ENCODE measurements around the gene ADARB2.

DNA sequence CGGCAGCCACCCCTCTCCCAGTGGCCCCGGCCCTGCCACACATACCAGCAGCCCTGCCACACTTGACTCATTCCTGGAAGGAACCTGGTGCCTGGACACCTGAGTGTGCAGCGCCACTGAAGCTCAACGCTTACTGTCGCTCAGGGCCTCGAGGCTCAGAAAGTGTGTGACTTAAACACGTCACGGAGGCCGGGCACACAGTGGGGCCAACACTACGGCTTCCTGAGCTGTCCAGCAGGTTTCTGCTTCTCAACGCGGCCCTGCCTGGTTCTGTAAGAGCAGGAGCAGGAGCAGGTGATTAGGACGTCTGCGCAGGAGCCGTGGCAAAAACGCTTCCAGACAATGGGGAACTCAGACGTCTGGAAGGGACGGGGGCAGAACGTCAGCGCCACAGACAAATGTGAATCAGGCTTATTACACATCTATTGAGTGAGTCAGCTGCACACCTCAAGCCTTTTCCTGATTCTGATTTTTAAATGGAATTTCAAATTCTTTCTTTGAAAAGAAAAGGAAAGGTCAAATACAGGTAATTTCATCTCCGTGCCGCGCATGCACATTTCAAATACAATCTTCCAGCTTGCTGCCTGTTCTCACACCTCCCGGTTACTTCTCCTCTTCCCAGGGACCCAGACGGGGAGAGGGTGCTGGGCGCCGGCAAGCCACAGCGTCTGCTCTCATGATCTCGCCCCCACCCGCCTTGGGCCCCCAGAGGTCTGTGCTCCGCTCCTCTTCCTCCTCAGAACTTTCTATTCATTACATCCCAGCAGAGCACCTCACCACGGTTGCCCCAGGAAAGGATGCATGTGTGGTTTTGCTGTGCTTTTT, 66.6 kb downstream of the ADARB2 start:
- TF ChIP-seq, protein P1, sequence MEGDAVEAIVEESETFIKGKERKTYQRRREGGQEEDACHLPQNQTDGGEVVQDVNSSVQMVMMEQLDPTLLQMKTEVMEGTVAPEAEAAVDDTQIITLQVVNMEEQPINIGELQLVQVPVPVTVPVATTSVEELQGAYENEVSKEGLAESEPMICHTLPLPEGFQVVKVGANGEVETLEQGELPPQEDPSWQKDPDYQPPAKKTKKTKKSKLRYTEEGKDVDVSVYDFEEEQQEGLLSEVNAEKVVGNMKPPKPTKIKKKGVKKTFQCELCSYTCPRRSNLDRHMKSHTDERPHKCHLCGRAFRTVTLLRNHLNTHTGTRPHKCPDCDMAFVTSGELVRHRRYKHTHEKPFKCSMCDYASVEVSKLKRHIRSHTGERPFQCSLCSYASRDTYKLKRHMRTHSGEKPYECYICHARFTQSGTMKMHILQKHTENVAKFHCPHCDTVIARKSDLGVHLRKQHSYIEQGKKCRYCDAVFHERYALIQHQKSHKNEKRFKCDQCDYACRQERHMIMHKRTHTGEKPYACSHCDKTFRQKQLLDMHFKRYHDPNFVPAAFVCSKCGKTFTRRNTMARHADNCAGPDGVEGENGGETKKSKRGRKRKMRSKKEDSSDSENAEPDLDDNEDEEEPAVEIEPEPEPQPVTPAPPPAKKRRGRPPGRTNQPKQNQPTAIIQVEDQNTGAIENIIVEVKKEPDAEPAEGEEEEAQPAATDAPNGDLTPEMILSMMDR (IDR thresholded peaks at IDR 0.05): no peak
- TF ChIP-seq POLR2AphosphoS5 (IDR thresholded peaks at IDR 0.05) (no peak), POLR2A (IDR thresholded peaks at IDR 0.05) (no peak)

Data from suprapubic skin (tissue), 4 donors.